Spleen (tissue), 11 donors: Measurements from ENCODE around the gene CDK2. TPM values are rescaled to one million over a fixed set of nuclear protein-coding genes. Genes with fewer than 3 reads are reported as not detected.

Experiments used
- DNase-seq: peaks from one replicate; pipeline ENCODE4 v3.0.0-alpha.2; 2020
- H3K27ac ChIP-seq, 8 donors: fragments of 200-600 bp; sonication (generic) in 7 of 8; 1 replicate in 4 of 8; 2 replicates in 4 of 8; pipeline versions ENCODE4 v1.5.0 to v1.8.0; 2016 to 2021; ENCODE audit warnings: inconsistent platforms in 4 of 8, mild to moderate bottlenecking in 4 of 8, moderate library complexity in 1 of 8
- H3K27me3 ChIP-seq, 7 donors: fragments of 200-600 bp; sonication (generic) in 6 of 7; replicated peaks in 1 of 7; 1 replicate in 4 of 7; 2 replicates in 3 of 7; pipeline versions ENCODE4 v1.5.0 to v1.8.0; 2016 to 2021; ENCODE audit warnings: inconsistent platforms in 3 of 7, mild to moderate bottlenecking in 1 of 7
- H3K36me3 ChIP-seq, 6 donors: fragments of 200-600 bp; sonication (generic) in 5 of 6; 1 replicate in 4 of 6; 2 replicates in 2 of 6; pipeline versions ENCODE4 v1.5.0 to v1.8.0; 2016 to 2021; ENCODE audit warnings: inconsistent platforms in 2 of 6
- H3K4me1 ChIP-seq, 6 donors: fragments of 200-600 bp; sonication (generic) in 5 of 6; 1 replicate in 3 of 6; 2 replicates in 3 of 6; pipeline versions ENCODE4 v1.5.0 to v1.8.0; 2016 to 2021; ENCODE audit warnings: inconsistent platforms in 3 of 6
- H3K4me3 ChIP-seq, 8 donors: fragments of 200-600 bp; sonication (generic) in 7 of 8; 1 replicate in 4 of 8; 2 replicates in 4 of 8; pipeline versions ENCODE4 v1.5.0 to v1.8.0; 2016 to 2021; ENCODE audit warnings: inconsistent platforms in 4 of 8, mild to moderate bottlenecking in 4 of 8, moderate library complexity in 2 of 8
- H3K9me3 ChIP-seq, 8 donors: fragments of 200-600 bp; sonication (generic) in 7 of 8; 1 replicate in 4 of 8; 2 replicates in 4 of 8; pipeline versions ENCODE4 v1.5.0 to v1.8.0; 2016 to 2021; ENCODE audit warnings: inconsistent platforms in 4 of 8
- POLR2A ChIP-seq, 3 donors: fragments of 450-650 bp; IDR thresholded peaks; one replicate each; pipeline ENCODE4 v1.5.1; 2017; ENCODE audit warnings: antibody characterized with exemption in 3 of 3, mild to moderate bottlenecking in 1 of 3
- POLR2AphosphoS5 ChIP-seq, 3 donors: sonication (generic); formaldehyde crosslinking; IDR thresholded peaks; one replicate each; pipeline ENCODE4 v1.5.1; 2017; ENCODE audit warnings: antibody characterized with exemption in 3 of 3
- WGBS, 5 donors: extraction: QIAGEN DNeasy Blood & Tissue Kit in 3 of 5; methylation state at CpG; one replicate each; pipeline versions ENCODE4 v1.1.5 to v1.1.7; 2013 to 2018; 5-methylcytosine and 5-hydroxymethylcytosine counted together
- intact Hi-C: fragments of 100-400 bp; cut with DNase I; formaldehyde crosslinking; loops from one replicate; pipeline ENCODE4 v1.15.0; 2023; ENCODE audit warnings: low total_unique reads
- polyA plus RNA-seq, 3 donors: library from polyadenylated mRNA; stranded (reverse); fragments of 200-250 nt; gene quantifications; one replicate each; pipeline ENCODE4 v1.2.1, GENCODE V29; 2013
- total RNA-seq, 7 donors: library from RNA; depleted of rRNA in 3 of 7; stranded (reverse); fragments of >200 nt in 3 of 7; fragmentation: NEBNext Ultra II Directional in 4 of 7; extraction: Animal tissue kit (Norgen Biotek cat#: 25700) in 4 of 7; gene quantifications; one replicate each; pipeline versions ENCODE4 v1.1.0 to v1.2.1, GENCODE V29; 2016 to 2021
- TF ChIP-seq, protein P1 (sequence below), 11 experiments: fragments of 200-600 bp in 7 of 11; fragments of 450-650 bp in 4 of 11; sonication (generic) in 4 of 11; IDR thresholded peaks in 8 of 11; conservative IDR thresholded peaks in 3 of 11; 1 replicate in 7 of 11; 2 replicates in 4 of 11; pipeline versions ENCODE4 v1.4.0 to v1.8.0; 2016 to 2021; ENCODE audit warnings: antibody characterized with exemption in 11 of 11, inconsistent platforms in 4 of 11, mild to moderate bottlenecking in 1 of 11
- donor health status: healthy with polysubstance abuse.
- donor health status: DM: no; HTN: no; CAD: no; lungs with moderate emphysema.
- donor health status: DM: no; HTN: no; CAD: no.
- donor health status: Bipolar disorder and iron deficiency.
- donor health status: healthy.
- donor health status: DM: no; HTN: no; CAD: no.
- donor health status: DM: yes; HTN: yes; CAD: no.

Gene CDK2
- total and polyA plus RNA-seq, 10 donors, result 11.9 to 46.6 (median 26.5) TPM

DNA sequence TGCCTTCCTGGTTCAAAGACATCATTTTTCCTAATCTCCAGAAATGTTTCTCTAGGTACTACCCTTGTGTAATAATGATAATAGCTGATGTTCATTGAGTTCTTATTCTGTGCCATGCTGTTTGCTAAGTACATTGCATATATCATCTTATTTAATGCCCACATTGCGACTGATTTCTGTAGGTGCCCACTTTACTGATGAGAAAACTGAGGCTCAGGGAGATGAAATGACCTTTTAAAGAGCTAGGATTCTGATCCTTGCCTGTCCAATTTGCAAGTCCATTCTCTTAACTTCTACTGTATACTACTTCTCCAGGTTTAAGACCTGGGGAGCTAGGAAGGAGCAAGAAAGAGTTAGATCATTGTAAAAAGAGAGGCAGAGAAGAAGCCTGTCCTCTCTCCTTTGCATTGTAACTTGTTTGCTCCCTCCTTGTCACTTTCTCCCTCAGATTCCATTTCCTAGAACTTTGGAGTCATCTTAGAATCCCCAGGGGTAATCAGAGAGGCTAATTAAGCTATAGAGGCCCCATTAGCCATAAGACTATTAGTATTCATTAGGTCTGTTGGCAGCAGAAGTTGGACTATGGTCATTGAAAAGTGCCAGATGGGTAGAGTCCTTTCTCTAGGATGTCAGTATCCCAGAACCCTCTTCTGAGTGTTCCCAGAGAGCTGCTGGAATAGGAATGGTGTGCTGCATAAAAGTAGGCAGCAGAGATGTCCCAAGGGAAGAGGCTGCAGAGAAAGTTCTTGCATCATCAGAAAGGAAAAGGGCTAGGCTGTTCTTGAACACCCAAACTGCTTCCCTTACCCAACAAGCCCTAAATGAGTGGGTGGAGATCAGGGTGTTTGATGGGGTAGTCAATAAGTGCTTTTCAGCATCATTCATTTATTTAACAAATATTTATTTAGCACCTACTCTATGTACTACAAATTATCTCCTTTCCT, 32.6 kb upstream of the CDK2 start:
- Histone ChIP-seq H3K4me1 (peaks cover 34 to 93% (median 59%) of the 10 kb centered on the region in 6 donors), H3K36me3 (peaks cover 0 to 46% (median 25%) of the 10 kb centered on the region in 6 donors), H3K4me3 (peak overlapping the region in 2 of 8 donors; percentile 97 to 98), H3K27me3 (no peaks in the 10 kb centered on the region), H3K9me3 (no peaks in the 10 kb centered on the region), H3K27ac (peak overlapping the region in 3 of 8 donors; percentile 94 to 99 (median 96))
- DNase-seq, result no peak
- TF ChIP-seq POLR2A (IDR thresholded peaks at IDR 0.05), result no peak
- no peak for TF ChIP-seq POLR2AphosphoS5 (IDR thresholded peaks at IDR 0.05)
- TF ChIP-seq, protein P1, sequence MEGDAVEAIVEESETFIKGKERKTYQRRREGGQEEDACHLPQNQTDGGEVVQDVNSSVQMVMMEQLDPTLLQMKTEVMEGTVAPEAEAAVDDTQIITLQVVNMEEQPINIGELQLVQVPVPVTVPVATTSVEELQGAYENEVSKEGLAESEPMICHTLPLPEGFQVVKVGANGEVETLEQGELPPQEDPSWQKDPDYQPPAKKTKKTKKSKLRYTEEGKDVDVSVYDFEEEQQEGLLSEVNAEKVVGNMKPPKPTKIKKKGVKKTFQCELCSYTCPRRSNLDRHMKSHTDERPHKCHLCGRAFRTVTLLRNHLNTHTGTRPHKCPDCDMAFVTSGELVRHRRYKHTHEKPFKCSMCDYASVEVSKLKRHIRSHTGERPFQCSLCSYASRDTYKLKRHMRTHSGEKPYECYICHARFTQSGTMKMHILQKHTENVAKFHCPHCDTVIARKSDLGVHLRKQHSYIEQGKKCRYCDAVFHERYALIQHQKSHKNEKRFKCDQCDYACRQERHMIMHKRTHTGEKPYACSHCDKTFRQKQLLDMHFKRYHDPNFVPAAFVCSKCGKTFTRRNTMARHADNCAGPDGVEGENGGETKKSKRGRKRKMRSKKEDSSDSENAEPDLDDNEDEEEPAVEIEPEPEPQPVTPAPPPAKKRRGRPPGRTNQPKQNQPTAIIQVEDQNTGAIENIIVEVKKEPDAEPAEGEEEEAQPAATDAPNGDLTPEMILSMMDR (IDR thresholded peaks at IDR 0.05 in 8 of 11, conservative IDR thresholded peaks at IDR 0.05 in 3 of 11), result no peak
- intact Hi-C loops, result no loop called here
- 90 to 98% (median 94%) methylated on average over 1 of the region's 1 CpG for WGBS, 5 donors

DNA sequence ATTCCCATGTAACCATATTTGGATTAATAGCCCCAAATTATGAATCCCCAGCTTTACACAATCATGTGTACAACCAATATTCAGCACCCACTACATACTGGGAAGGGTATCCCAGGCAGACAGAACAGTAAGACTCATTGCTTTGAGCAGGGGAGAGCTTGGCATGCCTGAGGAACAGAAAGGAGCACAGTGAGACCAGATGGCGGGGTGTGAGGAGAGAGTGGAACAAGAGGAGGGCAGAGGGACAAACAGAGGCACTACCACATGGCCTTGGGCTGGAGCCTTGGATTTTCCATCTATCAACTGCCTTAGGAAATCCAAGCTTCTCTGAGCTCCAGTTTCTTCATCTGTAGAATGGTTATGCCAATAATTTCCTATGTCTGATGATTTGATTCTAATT, 31.9 kb upstream of the CDK2 start:
- no peak for DNase-seq
- WGBS, 5 donors, result 86 to 100% (median 94%) methylated on average over 1 of the region's 1 CpG
- Histone ChIP-seq H3K4me1 (peaks cover 33 to 93% (median 55%) of the 10 kb centered on the region in 6 donors), H3K27ac (peak overlapping the region in 4 of 8 donors; percentile 75 to 99 (median 85)), H3K4me3 (peak overlapping the region in 2 of 8 donors; percentile 34 to 98), H3K27me3 (no peaks in the 10 kb centered on the region), H3K9me3 (no peaks in the 10 kb centered on the region), H3K36me3 (peaks cover 0 to 53% (median 27%) of the 10 kb centered on the region in 6 donors)
- intact Hi-C loops, result no loop called here
- no peak for TF ChIP-seq POLR2AphosphoS5 (IDR thresholded peaks at IDR 0.05)
- TF ChIP-seq, protein P1 (IDR thresholded peaks at IDR 0.05 in 8 of 11, conservative IDR thresholded peaks at IDR 0.05 in 3 of 11), result no peak
- no peak for TF ChIP-seq POLR2A (IDR thresholded peaks at IDR 0.05)

DNA sequence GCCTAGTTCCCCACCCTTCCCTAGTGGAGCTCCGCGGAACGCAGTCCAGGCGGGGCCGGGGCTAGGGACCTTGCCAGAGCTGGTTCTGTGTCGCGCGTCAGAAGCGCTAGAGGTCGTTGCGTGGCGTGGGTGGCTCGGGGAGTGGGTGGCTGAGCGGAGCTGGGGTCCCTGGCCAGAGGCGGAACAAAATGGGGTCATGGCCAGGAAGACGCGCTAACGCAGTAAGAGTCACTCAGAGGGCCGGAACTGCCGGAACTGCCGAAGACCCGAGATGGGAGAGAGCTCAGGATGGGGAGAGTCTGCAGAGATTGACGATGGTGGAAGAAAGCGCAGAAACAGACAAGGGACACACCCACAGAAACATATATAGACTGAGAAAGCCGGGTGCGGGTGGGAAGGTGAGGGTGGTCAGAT, 30.9 kb upstream of the CDK2 start:
- WGBS, 5 donors, result 61 to 86% (median 69%) methylated on average over 26 of the region's 26 CpGs
- DNase-seq, result peak; percentile 80
- Histone ChIP-seq H3K9me3 (no peaks in the 10 kb centered on the region), H3K27ac (peak overlapping the region in 7 of 8 donors; percentile 22 to 99 (median 75)), H3K4me1 (peaks cover 37 to 93% (median 55%) of the 10 kb centered on the region in 6 donors), H3K27me3 (no peaks in the 10 kb centered on the region), H3K4me3 (peak overlapping the region in 6 of 8 donors; percentile 7 to 98 (median 26)), H3K36me3 (peaks cover 0 to 62% (median 27%) of the 10 kb centered on the region in 6 donors)
- peak; percentile 34 to 71 (median 63) for TF ChIP-seq POLR2AphosphoS5 (IDR thresholded peaks at IDR 0.05)
- no peak for TF ChIP-seq POLR2A (IDR thresholded peaks at IDR 0.05)
- TF ChIP-seq, protein P1 (IDR thresholded peaks at IDR 0.05 in 8 of 11, conservative IDR thresholded peaks at IDR 0.05 in 3 of 11), result no peak
- intact Hi-C loops, result no loop called here

- Histone ChIP-seq H3K4me1 (peaks cover 29 to 81% (median 41%) of the 10 kb centered on the region in 6 donors), H3K36me3 (peaks cover 0 to 85% (median 46%) of the 10 kb centered on the region in 6 donors), H3K4me3 (no peak overlapping the region), H3K27ac (peak overlapping the region in 1 of 8 donors; percentile 78), H3K27me3 (no peaks in the 10 kb centered on the region), H3K9me3 (no peaks in the 10 kb centered on the region)
- 74 to 88% (median 82%) methylated on average over 2 of the region's 2 CpGs for WGBS, 5 donors
- DNase-seq, result no peak
- TF ChIP-seq, protein P1 (IDR thresholded peaks at IDR 0.05 in 8 of 11, conservative IDR thresholded peaks at IDR 0.05 in 3 of 11), result no peak
- TF ChIP-seq POLR2A (IDR thresholded peaks at IDR 0.05) (no peak), POLR2AphosphoS5 (IDR thresholded peaks at IDR 0.05) (no peak)
- intact Hi-C loops, result no loop called here
Measured at GRCh38 chr12:55937981-55938380, 28.6 kb upstream of the CDK2 start.
